ENCODE results near the gene EMCN.

GRCh38 chr4:100504086-100504874 lies 13.5 kb downstream of the EMCN start:
- TF ChIP-seq CTCF (IDR thresholded peaks at IDR 0.05; ENCODE audit: low read depth, low read length), result no peak
- no peak for TF ChIP-seq EZH2phosphoT487 (IDR thresholded peaks at IDR 0.05; ENCODE audit: low read depth)
